ENCODE measurements around the gene PLCXD1. TPM values are rescaled to one million over a fixed set of nuclear protein-coding genes. Genes with fewer than 3 reads are reported as not detected.
"Not testable (repeated sequence)": the region's sequence is repeated elsewhere in the genome, so short reads cannot be mapped to it uniquely, and the experiment has no call there.

Gene PLCXD1
- total and polyA plus RNA-seq, 9 donors, result 2.6 to 19.4 (median 11.8) TPM

DNA sequence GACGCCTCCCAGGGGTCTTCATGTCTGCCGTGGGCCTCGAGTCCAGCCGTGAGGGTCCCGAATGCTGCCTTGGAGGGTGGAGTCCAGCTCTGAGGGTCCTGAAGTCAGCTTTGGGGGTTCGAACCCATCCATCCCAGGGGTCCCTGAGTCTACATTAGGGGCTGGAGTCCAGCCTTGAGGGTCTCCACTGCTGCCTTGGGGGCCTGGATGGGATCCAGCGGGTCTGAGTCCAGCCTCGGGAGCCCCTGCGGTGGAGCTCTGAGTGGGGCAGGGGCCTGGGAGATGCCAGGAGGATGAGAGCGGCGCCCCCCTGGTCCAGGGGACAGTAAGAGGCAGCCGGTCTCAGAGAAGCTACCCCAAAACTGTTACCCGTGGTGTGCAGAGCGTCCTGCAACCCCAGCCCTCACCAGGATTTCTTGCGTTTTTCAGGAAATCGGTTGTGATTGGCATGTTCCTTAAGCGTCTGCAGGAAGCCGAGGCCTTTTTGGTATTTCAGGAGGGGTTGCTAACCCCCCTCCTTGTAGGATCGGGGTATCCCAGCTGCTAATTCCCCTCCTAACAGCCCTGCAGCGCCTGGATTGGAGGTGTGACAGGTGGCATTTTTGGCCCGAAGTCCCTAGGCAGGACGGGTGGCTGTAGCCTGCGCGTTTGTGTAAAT is 39.1 kb downstream of the PLCXD1 start:
- TF ChIP-seq POLR2A (IDR thresholded peaks at IDR 0.05) (no peak), EP300 (IDR thresholded peaks at IDR 0.05) (no peak)
- TF ChIP-seq, protein P1, sequence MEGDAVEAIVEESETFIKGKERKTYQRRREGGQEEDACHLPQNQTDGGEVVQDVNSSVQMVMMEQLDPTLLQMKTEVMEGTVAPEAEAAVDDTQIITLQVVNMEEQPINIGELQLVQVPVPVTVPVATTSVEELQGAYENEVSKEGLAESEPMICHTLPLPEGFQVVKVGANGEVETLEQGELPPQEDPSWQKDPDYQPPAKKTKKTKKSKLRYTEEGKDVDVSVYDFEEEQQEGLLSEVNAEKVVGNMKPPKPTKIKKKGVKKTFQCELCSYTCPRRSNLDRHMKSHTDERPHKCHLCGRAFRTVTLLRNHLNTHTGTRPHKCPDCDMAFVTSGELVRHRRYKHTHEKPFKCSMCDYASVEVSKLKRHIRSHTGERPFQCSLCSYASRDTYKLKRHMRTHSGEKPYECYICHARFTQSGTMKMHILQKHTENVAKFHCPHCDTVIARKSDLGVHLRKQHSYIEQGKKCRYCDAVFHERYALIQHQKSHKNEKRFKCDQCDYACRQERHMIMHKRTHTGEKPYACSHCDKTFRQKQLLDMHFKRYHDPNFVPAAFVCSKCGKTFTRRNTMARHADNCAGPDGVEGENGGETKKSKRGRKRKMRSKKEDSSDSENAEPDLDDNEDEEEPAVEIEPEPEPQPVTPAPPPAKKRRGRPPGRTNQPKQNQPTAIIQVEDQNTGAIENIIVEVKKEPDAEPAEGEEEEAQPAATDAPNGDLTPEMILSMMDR (IDR thresholded peaks at IDR 0.05), result no peak
- Histone ChIP-seq H3K36me3 (no peaks in the 10 kb centered on the region), H3K4me1 (ENCODE audit: insufficient read depth) (peaks cover 1% of the 10 kb centered on the region), H3K27me3 (no peaks in the 10 kb centered on the region), H3K27ac (no peak overlapping the region), H3K4me3 (peak overlapping the region; percentile 96), H3K9me3 (no peaks in the 10 kb centered on the region)
- intact Hi-C loops (cut with DNase I), result no loop called here
- peak in 4 of 5 donors; percentile 47 to 65 (median 58) for DNase-seq
- WGBS, 3 donors, result 1 to 5% (median 1%) methylated on average over 24 of the region's 24 CpGs

DNA sequence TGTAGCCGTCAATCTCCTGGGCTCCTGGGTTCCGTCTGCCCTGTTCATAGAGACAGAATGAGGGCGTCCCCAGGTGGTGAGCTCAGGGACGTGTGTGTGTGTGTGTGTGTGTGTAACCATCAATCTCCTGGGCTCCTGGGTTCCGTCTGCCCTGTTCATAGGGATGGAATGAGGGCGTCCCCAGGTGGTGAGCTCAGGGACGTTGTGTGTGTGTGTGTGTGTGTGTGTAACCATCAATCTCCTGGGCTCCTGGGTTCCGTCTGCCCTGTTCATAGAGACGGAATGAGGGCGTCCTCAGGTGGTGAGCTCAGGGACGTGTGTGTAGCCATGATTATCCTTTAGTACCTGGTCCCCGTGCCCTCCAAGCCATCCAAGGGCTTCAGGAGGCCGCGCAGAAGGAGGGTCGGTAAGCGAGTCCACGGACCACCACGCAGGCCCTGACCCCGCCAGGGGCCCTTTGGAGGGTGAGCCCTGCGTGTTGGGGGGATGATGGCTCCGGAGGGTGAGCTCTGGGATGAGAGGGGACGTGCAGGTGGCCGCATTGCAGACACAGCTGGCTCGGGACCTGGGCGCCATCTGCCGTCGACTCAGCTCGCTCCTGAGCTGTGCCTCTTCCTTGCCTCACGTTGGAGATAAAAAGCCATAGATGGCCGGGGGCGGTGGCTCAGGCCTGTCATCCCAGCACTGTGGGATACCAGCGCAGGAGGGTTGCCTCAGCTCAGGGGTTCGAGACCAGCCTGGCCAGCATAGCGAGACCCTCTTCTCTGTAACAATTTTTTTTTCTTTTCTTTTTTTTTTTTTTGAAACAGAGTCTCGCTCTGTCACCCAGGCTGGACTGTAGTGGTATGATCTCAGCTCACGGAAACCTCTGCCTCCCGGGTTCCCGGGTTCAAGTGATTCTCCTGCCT is 42.8 kb downstream of the PLCXD1 start:
- Histone ChIP-seq H3K27ac (no peak overlapping the region), H3K27me3 (no peaks in the 10 kb centered on the region), H3K36me3 (no peaks in the 10 kb centered on the region), H3K4me1 (ENCODE audit: insufficient read depth) (no peaks in the 10 kb centered on the region), H3K4me3 (no peak overlapping the region), H3K9me3 (no peaks in the 10 kb centered on the region)
- intact Hi-C loops (cut with DNase I), result no loop called here
- TF ChIP-seq, protein P1 (IDR thresholded peaks at IDR 0.05), result no peak
- no peak for TF ChIP-seq POLR2A (IDR thresholded peaks at IDR 0.05)
- no peak for TF ChIP-seq EP300 (IDR thresholded peaks at IDR 0.05)
- DNase-seq, result peak in 2 of 5 donors; percentile 53 to 67
- 48 to 66% (median 53%) methylated on average over 35 to 38 of the region's 38 CpGs for WGBS, 3 donors

DNA sequence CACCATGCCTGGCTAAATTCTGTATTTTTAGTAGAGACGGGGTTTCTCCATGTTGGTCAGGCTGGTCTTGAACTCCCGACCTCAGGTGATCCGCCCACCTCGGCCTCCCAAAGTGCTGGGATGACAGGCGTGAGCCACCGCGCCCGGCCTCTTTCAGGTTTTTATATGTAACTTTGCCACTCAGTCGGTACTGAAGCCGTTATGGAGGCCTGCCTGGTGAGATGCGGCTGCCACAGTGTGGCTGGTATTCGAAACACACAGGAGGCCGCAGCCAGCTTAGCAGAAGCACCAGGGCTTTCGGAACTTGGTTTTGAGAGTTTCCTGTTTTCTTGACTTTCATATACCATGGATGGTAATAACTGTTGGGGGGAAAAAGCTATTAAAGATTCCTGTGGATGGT is 43.5 kb downstream of the PLCXD1 start:
- DNase-seq, result peak in 2 of 5 donors; percentile 11 to 33
- H3K9me3 ChIP-seq; H3K36me3 ChIP-seq; H3K4me3 ChIP-seq; H3K27me3 ChIP-seq; H3K27ac ChIP-seq; H3K4me1 ChIP-seq (ENCODE audit: insufficient read depth); intact Hi-C loops (cut with DNase I): not testable (repeated sequence)
- WGBS, 3 donors, result 65 to 80% (median 74%) methylated on average over 14 of the region's 14 CpGs

DNA sequence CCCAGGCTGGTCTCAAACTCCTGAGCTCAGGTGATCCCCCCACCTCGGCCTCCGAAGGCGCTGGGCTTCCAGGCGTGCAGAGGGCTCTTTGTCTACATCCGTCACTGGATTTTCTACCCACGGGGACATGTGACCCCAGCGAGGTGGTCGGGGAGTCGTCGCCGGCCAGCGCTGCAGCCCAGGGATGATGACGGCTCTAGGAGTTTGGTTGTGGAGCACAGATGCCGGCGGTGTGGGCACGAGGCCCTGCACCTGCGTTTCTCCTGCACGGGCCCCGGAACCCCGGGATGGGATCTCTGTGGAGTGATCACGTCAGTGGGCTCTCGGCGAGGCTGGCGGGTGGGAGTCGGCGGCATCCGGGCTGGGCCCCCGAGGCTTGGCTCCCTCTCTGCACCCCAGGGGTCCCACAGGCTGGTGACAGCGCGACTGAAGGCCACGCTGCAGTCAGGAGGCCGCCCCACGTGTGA is 46.5 kb downstream of the PLCXD1 start:
- WGBS, 3 donors, result 83 to 85% (median 84%) methylated on average over 31 to 33 of the region's 33 CpGs
- Histone ChIP-seq H3K9me3 (no peaks in the 10 kb centered on the region), H3K27ac (no peak overlapping the region), H3K4me1 (ENCODE audit: insufficient read depth) (peaks cover 6% of the 10 kb centered on the region), H3K27me3 (no peaks in the 10 kb centered on the region), H3K4me3 (no peak overlapping the region), H3K36me3 (no peaks in the 10 kb centered on the region)
- intact Hi-C loops (cut with DNase I), result no loop called here
- TF ChIP-seq POLR2A (IDR thresholded peaks at IDR 0.05) (no peak), EP300 (IDR thresholded peaks at IDR 0.05) (no peak)
- TF ChIP-seq, protein P1 (IDR thresholded peaks at IDR 0.05), result no peak
- DNase-seq, result peak in 2 of 5 donors; percentile 28 to 38

All from ovary (tissue), 9 donors.